HG02981 (cell line): ENCODE data around the gene MYADML2.
"Not testable (repeated sequence)": the region's sequence is repeated elsewhere in the genome, so short reads cannot be mapped to it uniquely, and the experiment has no call there.

Source experiments
- ATAC-seq: cut with Tn5 transposase; IDR thresholded peaks from one replicate; pipeline ENCODE4 v1.9.1; 2021; ENCODE audit warnings: mild to moderate bottlenecking, moderate library complexity; ENCODE audit not compliant: unreplicated experiment

The MYADML2 gene

GRCh38 chr17:81959362-81960129, 12.5 kb upstream of the MYADML2 start:
- no peak for ATAC-seq

DNA sequence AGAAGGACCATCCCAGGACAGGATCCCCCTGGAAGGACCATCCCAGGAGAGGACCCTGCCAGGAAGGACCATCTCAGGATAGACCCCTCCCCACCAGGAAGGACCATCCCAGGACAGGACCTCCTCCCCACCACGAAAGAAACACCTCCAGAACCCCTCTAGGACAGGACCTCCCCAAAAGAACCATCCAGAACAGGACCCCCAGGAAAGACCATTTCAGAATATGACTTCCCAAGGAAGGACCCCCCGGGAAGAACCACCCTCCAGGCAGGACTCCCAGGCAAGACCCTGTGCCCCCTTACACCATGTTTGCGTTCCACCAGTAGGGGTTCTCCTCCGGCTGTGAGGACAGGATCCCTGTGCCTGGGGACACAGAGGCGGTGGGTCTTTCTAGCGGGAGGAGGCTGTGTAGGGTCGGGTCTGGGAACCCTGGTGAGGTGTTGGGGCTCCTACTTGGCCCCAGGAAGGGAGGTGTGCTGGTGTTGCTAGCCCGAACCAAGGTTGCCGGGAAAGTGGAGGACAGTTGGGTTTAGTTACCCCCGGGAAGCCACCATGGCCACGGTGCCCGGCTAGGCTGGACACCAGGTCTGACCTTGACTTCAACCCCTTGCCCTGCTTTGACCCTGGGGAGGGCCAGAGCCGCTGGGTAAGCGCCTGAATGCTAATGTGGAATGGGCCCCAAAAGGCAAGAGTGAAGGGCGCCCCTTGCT, 11.8 kb upstream of the MYADML2 start:
- no peak for ATAC-seq

GRCh38 chr17:81957691-81958432, 10.8 kb upstream of the MYADML2 start:
- ATAC-seq: no peak

DNA sequence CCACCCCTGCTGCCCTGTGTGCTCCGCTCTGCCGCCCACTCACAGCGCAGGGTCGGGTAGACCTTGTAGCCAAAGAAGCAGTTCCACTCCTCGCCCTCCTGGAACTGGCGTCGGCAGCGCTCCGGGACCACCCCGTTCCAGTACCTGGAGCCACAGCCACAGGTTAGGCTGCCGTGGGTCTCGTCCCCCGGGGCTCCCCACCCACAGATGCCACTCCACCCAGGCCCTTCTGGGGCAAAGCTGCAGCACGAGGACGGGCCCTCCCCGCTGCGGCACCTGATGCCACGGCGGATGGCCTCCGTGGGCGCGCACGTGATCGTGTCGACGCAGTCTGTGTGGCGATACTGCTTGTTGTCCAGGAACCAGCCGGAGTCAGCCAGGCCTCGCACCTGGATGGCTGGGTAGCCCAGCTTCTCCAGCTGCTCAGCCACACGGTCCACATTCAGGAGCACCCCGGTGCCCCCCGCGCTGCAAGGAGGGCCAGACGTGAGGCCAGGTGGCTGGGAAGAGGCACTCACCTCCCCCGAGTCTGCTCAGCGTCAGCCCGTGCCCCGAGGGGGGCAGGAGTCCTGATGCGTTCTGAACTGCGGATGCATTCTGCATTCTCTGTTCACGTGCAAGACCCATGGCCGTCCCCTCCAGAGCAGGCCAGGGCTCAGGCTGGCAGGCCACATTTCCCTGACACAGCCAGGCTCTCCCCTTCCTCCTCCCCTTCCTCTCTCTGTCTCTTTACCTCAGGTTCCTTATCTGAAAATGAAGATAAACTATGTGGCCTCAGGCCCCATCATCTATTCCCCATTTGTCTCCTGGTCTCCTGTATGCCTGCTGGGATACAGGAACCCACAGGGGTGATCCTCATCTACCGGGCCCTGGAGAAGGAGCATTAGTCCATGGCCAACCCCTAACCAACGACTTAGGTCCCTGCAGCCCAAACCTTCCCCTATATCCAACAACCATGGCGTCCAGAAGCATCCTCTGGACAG, 9.9 kb upstream of the MYADML2 start:
- ATAC-seq: no peak

- ATAC-seq: no peak
Observed at GRCh38 chr17:81955756-81956544, 8.9 kb upstream of the MYADML2 start.

GRCh38 chr17:81955058-81955681, 8.1 kb upstream of the MYADML2 start:
- no peak for ATAC-seq

DNA sequence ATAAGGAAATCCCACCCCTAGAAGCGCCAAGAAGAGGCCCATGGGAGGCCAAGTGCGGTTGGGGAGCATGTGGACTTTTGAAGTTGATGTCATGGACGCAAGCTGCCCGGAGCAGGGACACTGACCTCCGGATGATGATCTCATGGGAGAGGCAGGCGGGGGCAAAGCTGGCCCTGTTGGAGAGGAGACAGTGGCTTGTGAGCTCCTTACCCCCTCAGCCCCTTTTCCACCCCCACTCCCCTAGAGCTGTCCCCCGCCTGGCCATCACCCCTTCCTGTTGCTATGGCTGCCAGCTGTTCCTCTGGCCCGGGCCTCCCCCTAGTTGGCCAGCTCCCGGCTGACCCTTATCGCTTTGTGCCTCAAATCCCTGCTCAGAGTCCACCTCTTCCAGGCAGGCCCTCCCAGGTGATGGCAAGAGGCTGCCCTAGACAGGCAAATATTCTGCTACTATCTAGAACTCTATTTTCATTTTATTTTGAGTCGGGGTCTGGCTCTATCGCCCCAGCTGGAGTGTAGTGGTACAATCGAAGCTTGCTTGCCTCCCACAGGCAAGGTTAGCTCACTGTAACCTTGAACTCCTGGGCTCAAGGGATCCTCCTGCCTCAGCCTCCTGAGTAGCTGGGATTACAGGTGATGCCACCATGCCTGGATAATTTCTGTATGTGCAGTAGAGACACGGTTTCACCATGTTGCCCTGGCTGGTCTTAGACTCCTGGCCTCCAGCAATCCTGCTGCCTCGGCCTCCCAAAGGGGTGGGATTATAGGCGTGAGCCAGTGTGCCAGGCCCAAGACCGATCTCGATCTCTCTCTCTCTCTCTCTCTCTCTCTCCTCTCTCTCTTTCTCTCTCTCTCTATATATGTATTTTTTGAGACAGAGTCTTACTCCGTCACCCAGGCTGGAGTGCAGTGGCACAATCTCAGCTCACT, 7.4 kb upstream of the MYADML2 start:
- no peak for ATAC-seq

DNA sequence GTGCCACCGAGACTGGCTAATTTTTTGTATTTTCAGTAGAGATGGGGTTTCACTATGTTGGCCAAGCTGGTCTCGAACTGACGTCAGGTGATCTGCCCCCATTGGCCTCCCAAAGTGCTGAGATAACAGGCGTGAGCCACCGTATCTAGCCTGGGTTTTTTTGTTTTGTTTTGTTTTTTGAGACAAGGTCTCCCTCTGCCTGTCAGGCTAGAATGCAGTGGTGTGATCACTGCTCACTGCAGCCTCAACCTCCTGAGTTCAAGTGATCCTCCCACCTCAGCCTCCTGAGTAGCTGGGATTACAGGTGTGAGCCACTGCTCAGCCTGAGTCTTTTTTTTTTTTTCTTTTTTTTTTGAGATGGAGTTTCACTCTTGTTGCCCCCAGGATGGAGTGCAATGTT, 6.4 kb upstream of the MYADML2 start:
- ATAC-seq: not testable (repeated sequence)

- ATAC-seq: no peak
Observed at GRCh38 chr17:81952792-81953228, 5.8 kb upstream of the MYADML2 start.

GRCh38 chr17:81951785-81952684, 5.0 kb upstream of the MYADML2 start:
- no peak for ATAC-seq

- no peak for ATAC-seq
Observed at GRCh38 chr17:81950501-81950900, 3.5 kb upstream of the MYADML2 start.

DNA sequence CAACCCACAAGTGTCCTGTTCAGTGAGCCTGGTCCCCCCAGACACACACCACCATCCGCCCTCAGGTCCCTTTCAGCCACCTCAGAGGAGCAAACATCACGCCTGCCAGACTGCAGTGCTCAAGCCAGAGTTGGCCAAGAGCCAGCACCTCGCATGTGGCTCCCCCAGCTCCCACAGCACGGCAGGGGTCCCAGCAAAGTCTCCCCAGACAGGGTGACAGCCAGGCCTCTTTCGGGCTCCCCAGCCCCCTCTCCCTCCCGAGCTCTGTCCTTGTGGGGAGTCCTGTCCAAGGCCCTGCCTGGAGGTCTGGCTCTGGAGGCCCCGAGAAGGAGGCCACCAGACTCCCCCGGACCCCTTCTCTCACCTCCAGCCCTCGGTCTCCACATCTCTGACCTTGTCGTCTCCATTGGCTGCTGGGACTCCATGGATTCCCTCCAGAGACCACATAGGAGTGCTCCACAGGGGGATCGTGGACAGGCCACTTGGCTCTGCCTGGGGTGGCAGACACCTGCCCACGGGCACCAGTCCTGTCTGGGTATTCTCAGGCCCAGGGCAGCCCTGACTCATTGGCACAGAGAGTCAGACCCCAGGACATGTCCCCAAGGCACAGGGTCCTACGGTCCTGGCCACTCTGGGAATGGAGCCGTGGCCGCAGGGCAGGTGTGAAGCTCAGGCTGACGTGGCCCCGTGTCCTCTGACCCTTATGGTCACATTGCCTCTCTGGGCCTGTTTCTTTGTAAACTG, 1.8 kb upstream of the MYADML2 start:
- no peak for ATAC-seq

GRCh38 chr17:81944858-81945257, 2.2 kb downstream of the MYADML2 start:
- no peak for ATAC-seq

GRCh38 chr17:81942167-81942553, 4.9 kb downstream of the MYADML2 start:
- ATAC-seq: no peak

DNA sequence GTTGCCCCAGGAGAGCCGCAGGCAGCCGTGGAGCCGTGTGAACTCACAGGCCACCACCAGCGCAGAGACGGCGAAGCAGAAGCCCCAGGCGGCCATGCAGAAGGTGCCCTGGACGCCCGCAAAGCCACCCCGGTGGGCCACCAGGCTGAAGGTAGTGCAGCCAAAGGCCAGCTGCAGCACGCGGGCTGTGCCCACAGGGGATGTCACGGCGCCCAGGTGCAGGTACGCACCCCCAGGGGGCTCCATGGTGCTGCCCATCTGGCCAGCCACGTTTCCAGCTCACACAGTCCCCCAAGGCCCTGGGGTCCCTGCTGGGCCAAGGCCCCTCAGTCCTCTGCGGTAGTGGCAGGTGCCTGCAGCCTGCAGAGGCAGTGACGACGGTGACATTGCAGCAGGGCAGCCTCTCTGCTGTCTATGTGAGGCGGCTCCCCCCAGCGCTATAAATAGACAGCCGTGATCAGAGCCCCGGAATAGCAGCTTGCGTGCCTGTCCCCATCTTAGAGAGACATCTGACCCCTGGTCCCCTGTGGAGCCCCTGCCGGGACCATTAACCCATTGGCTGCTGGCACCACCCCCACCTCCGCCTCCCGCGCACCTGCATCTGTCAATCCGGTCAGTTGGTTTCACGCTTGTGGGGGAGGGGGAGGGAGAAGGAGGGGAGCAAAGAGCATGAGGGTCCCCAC, 5.4 kb downstream of the MYADML2 start:
- no peak for ATAC-seq
